GM12878 (cell line): ENCODE measurements around the gene USP16. TPM values are rescaled to one million over a fixed set of nuclear protein-coding genes. Genes with fewer than 3 reads are reported as not detected.
A peak's percentile ranks its signal among the peaks of the same experiment; 100 is the strongest.

Experiments
- ATAC-seq: fragments of 200-7000 bp; cut with Tn5 transposase; 3 replicates; pipeline ENCODE4 v1.9.1; 2020; ENCODE audit warnings: mild to moderate bottlenecking, moderate library complexity
- BruUV-seq: library from RNA; stranded (reverse); fragments of 400-500 nt; replicated peaks from 2 replicates; lab custom pipeline; 2021; lab: Mats Ljungman, UMichigan
- CTCF ChIA-PET: fragments of 300-600 bp; sonication (Branson Sonifier 250); formaldehyde crosslinking; extraction: SDS; loops from one replicate; lab custom pipeline; 2021; ENCODE audit warnings: inconsistent platforms; lab: Yijun Ruan, JAX
- POLR2A ChIA-PET: fragments of 350-600 bp; formaldehyde crosslinking; extraction: SDS; loops from one replicate; lab custom pipeline; 2021; ENCODE audit warnings: inconsistent platforms; lab: Charles Lee
- RAD21 ChIA-PET: fragments of 300-600 bp; sonication (Branson Sonifier 250); formaldehyde crosslinking; loops from one replicate; lab custom pipeline; 2023; ENCODE audit warnings: antibody characterized with exemption; ENCODE audit not compliant: unreplicated experiment; lab: Charles Lee
- SMC1A ChIA-PET: fragments of 300-600 bp; sonication (Branson Sonifier 250); formaldehyde crosslinking; loops from one replicate; lab custom pipeline; 2023; ENCODE audit not compliant: unreplicated experiment, uncharacterized antibody; lab: Charles Lee
- DNase-seq: peaks from one replicate; pipeline ENCODE4 v3.0.0-alpha.2; 2011; ENCODE audit warnings: low read depth, low spot score
- FAIRE-seq: peaks from 3 replicates; lab custom pipeline; 2011; peaks lifted over from hg19 to GRCh38; lab: Jason Lieb, UNC
- H2AFZ ChIP-seq: 2 replicates; pipeline ENCODE4 v1.6.0; 2011; ENCODE audit warnings: low read depth, low read length, control low read depth; ENCODE audit not compliant: control insufficient read depth
- H3K27ac ChIP-seq: 2 replicates; pipeline ENCODE4 v1.5.1; 2011; ENCODE audit warnings: control low read depth; ENCODE audit not compliant: control insufficient read depth, insufficient read depth
- H3K27me3 ChIP-seq, 2 experiments: replicated peaks in 1 of 2; 2 replicates each; pipeline versions ENCODE4 v1.6.0 to v1.6.1; 2011; ENCODE audit warnings: low read length in 1 of 2; ENCODE audit not compliant: control insufficient read depth in 2 of 2, insufficient read depth in 2 of 2
- H3K36me3 ChIP-seq, 2 experiments: 2 replicates each; pipeline ENCODE4 v1.5.1; 2011; ENCODE audit warnings: low read length in 1 of 2; ENCODE audit not compliant: control insufficient read depth in 2 of 2, insufficient read depth in 2 of 2
- H3K4me1 ChIP-seq: 2 replicates; pipeline ENCODE4 v1.6.1; 2011; ENCODE audit warnings: mild to moderate bottlenecking, low read length, moderate library complexity, mixed read lengths; ENCODE audit not compliant: control insufficient read depth, insufficient read depth
- H3K4me2 ChIP-seq: 2 replicates; pipeline ENCODE4 v1.6.0; 2011; ENCODE audit warnings: control low read depth; ENCODE audit not compliant: control insufficient read depth, insufficient read depth
- H3K4me3 ChIP-seq: fragments of 200-600 bp; sonication (generic); 2 replicates; pipeline ENCODE4 v1.5.1; 2016
- H3K79me2 ChIP-seq: 2 replicates; pipeline ENCODE4 v1.6.0; 2011; ENCODE audit warnings: low read length; ENCODE audit not compliant: control insufficient read depth, insufficient read depth
- H3K9ac ChIP-seq: 2 replicates; pipeline ENCODE4 v1.8.0; 2011; ENCODE audit warnings: low read length, control low read depth, mixed read lengths; ENCODE audit not compliant: control insufficient read depth, insufficient read depth
- H3K9me3 ChIP-seq: replicated peaks from 3 replicates; pipeline ENCODE4 v1.5.1; 2011; ENCODE audit warnings: mild to moderate bottlenecking, low read length; ENCODE audit not compliant: control insufficient read depth, insufficient read depth
- H4K20me1 ChIP-seq: 2 replicates; pipeline ENCODE4 v1.6.0; 2011; ENCODE audit not compliant: control insufficient read depth, insufficient read depth
- ELK1 ChIP-seq: IDR thresholded peaks from 2 replicates; pipeline ENCODE4 v1.6.1; 2012; ENCODE audit warnings: low read depth, low read length, improper control_type of control experiment
- EP300 ChIP-seq, 2 experiments: fragments of 150-350 bp in 1 of 2; IDR thresholded peaks; 2 replicates each; pipeline ENCODE4 v1.6.1; 2011 to 2012; ENCODE audit warnings: low read depth in 2 of 2, low read length in 2 of 2, borderline replicate concordance in 1 of 2, improper control_type of control experiment in 1 of 2, inconsistent platforms in 1 of 2; ENCODE audit not compliant: control insufficient read depth in 1 of 2
- HDGF ChIP-seq: fragments of 450-650 bp; IDR thresholded peaks from 2 replicates; pipeline ENCODE4 v1.6.1; 2016; ENCODE audit warnings: antibody characterized with exemption
- MLLT1 ChIP-seq: fragments of 450-650 bp; IDR thresholded peaks from 2 replicates; pipeline ENCODE4 v1.6.1; 2016; ENCODE audit warnings: mild to moderate bottlenecking
- MYB ChIP-seq: fragments of 150-350 bp; IDR thresholded peaks from 2 replicates; pipeline ENCODE4 v1.6.1; 2014; ENCODE audit warnings: mild to moderate bottlenecking, low read depth, low read length, borderline replicate concordance
- NFYB ChIP-seq: IDR thresholded peaks from 2 replicates; pipeline ENCODE4 v1.6.1; 2011; ENCODE audit warnings: low read depth, mild to moderate bottlenecking, low read length, improper control_type of control experiment, moderate library complexity; ENCODE audit not compliant: insufficient read depth
- POU2F2 ChIP-seq: IDR thresholded peaks from 3 replicates; pipeline ENCODE4 v1.6.1; 2011; ENCODE audit warnings: low read depth, mild to moderate bottlenecking, low read length, borderline replicate concordance
- SMAD1 ChIP-seq: fragments of 450-650 bp; IDR thresholded peaks from 2 replicates; pipeline ENCODE4 v1.6.1; 2018; ENCODE audit warnings: mild to moderate bottlenecking, low read depth; ENCODE audit not compliant: partially characterized antibody
- SREBF2 ChIP-seq: IDR thresholded peaks from 2 replicates; pipeline ENCODE4 v1.6.1; 2012; ENCODE audit warnings: mild to moderate bottlenecking, low read length
- STAT3 ChIP-seq: IDR thresholded peaks from 2 replicates; pipeline ENCODE4 v1.6.1; 2011; ENCODE audit warnings: low read depth, low read length, improper control_type of control experiment
- ZBTB33 ChIP-seq: fragments of 450-650 bp; IDR thresholded peaks from 2 replicates; pipeline ENCODE4 v1.6.1; 2017; ENCODE audit warnings: mild to moderate bottlenecking
- ZBTB40 ChIP-seq: fragments of 450-650 bp; IDR thresholded peaks from 2 replicates; pipeline ENCODE4 v1.6.1; 2016; ENCODE audit warnings: mild to moderate bottlenecking, moderate library complexity, borderline replicate concordance
- ZNF217 ChIP-seq: fragments of 450-650 bp; IDR thresholded peaks from 2 replicates; pipeline ENCODE4 v1.6.1; 2017; ENCODE audit warnings: antibody characterized with exemption, mild to moderate bottlenecking
- WGBS: methylation state at CpG from one replicate; pipeline ENCODE4 v1.1.6; 2016; ENCODE audit warnings: low lambda C conversion rate; ENCODE audit not compliant: insufficient replicate concordance, insufficient coverage; ENCODE audit errors: missing lambda C conversion rate; 5-methylcytosine and 5-hydroxymethylcytosine counted together
- in situ Hi-C: fragments of 300-500 bp; cut with MboI; formaldehyde crosslinking; loops from 9 replicates; pipeline ENCODE4 v1.14.3; 2018; ENCODE audit warnings: mixed read lengths
- intact Hi-C: fragments of 100-400 bp; cut with micrococcal nuclease; formaldehyde crosslinking; loops from one replicate; pipeline ENCODE4 v1.14.2; 2022; ENCODE audit not compliant: unreplicated experiment
- polyA plus RNA-seq, 11 experiments: library from polyadenylated mRNA; depleted of rRNA in 4 of 11; unstranded in 6 of 11; stranded (reverse) in 5 of 11; fragments of >200 nt; fragmentation: Nextera tagmentation in 4 of 11; fragmentation: Illumina TruSeq in 1 of 11; extraction: Ambion mirVana in 4 of 11; extraction: Trizol in 1 of 11; gene quantifications; 1 replicate in 1 of 11; 2 replicates in 10 of 11; pipeline versions ENCODE4 v1.2.1 to v1.2.3, GENCODE V29; 2011 to 2016; ENCODE audit warnings: inconsistent platforms in 2 of 11, missing spikeins in 2 of 11, low read depth in 1 of 11
- total RNA-seq, 4 experiments: library from RNA; depleted of rRNA in 3 of 4; stranded (reverse); fragments of >200 nt in 3 of 4; fragmentation: Illumina TruSeq in 1 of 4; extraction: Trizol in 1 of 4; gene quantifications; 2 replicates each; pipeline versions ENCODE4 v1.2.1 to v1.2.3, GENCODE V29; 2013 to 2021

Gene USP16
- total and polyA plus RNA-seq, 10 of the 15 experiments (the other 5 are each of a cell fraction or from before 2014, with no cell fraction given): 29.5 to 68.7 (median 52.3) TPM

GRCh38 chr21:29002442-29003144 is 21.9 kb upstream of the USP16 start:
- RAD21 ChIA-PET: interaction anchor here (0.8 to 1.8 kb wide), 6 partner anchors 10 to 77 kb away, joined by 3 to 24 read pairs (median 8); partner anchors contain the start of genes LTN1, RWDD2B and USP16
- SMC1A ChIA-PET: interaction anchor here (1.0 to 1.6 kb wide), 6 partner anchors 9 to 70 kb away, joined by 3 to 20 read pairs (median 7); partner anchors contain the start of genes CCT8, LTN1, RWDD2B and USP16
- Histone ChIP-seq H2AFZ (peak overlapping the region; percentile 90), H3K9ac (peak overlapping the region; percentile 99), H3K4me3 (peak overlapping the region; percentile 75), H3K4me2 (peak overlapping the region; percentile 97), H3K36me3 (peaks cover 0 to 7% of the 10 kb centered on the region in 2 experiments; a peak in 1 of 4 replicates), H3K4me1 (peaks cover 3% of the 10 kb centered on the region), H3K9me3 (no peaks in the 10 kb centered on the region), H4K20me1 (no peaks in the 10 kb centered on the region), H3K27me3 (no peaks in the 10 kb centered on the region), H3K27ac (peak overlapping the region; percentile 96), H3K79me2 (peaks cover 8% of the 10 kb centered on the region)
- peak; percentile 89 for DNase-seq
- ATAC-seq: peak; percentile 100
- FAIRE-seq: peak; percentile 99
- CTCF ChIA-PET: interaction anchor here (1.1 to 1.6 kb wide), 4 partner anchors 10 to 77 kb away, joined by 3 to 6 read pairs (median 5); partner anchors contain the start of genes LTN1 and USP16
- in situ Hi-C loops (no loop called here), intact Hi-C loops (loop anchor here (1.0 kb wide), 2 partner anchors 9 to 22 kb away; partner anchors contain the start of gene USP16)
- under 1% methylated on average over 41 of the region's 41 CpGs for WGBS
- BruUV-seq: TSS peak; percentile 83
- POLR2A ChIA-PET: interaction anchor here (0.8 to 1.9 kb wide), 11 partner anchors 8 to 76 kb away, joined by 3 to 41 read pairs (median 6); partner anchors contain the start of genes CCT8, LTN1, RWDD2B and USP16
- no peak for TF ChIP-seq NFYB
- TF ChIP-seq SMAD1: peak; percentile 66
- TF ChIP-seq STAT3: no peak
- TF ChIP-seq MYB: no peak
- no peak; the same call in 1 of the 2 replicates for TF ChIP-seq ELK1
- peak; percentile 71; the same call in 1 of the 2 replicates for TF ChIP-seq HDGF
- no peak for TF ChIP-seq EP300 (IDR thresholded peaks at IDR 0.05; ENCODE audit: borderline replicate concordance in 1 of 2, control insufficient read depth in 1 of 2, low read depth in 2 of 2, low read length in 2 of 2)
- TF ChIP-seq ZNF217: no peak
- TF ChIP-seq ZBTB40: peak; percentile 89
- TF ChIP-seq ZBTB33: no peak
- no peak for TF ChIP-seq SREBF2
- peak; percentile 91 for TF ChIP-seq POU2F2
- TF ChIP-seq MLLT1: peak; percentile 74
